22Rv1 (cell line): Measurements from ENCODE around the gene BMERB1.

Source experiments
- ZFX ChIP-seq: fragments of 450-650 bp; IDR thresholded peaks from 2 replicates; pipeline ENCODE4 v1.6.1; 2017; ENCODE audit warnings: antibody characterized with exemption, borderline replicate concordance
- TF ChIP-seq, protein P1 (sequence below): fragments of 450-650 bp; IDR thresholded peaks from 2 replicates; pipeline ENCODE4 v1.5.1; 2017; ENCODE audit warnings: mild to moderate bottlenecking

DNA sequence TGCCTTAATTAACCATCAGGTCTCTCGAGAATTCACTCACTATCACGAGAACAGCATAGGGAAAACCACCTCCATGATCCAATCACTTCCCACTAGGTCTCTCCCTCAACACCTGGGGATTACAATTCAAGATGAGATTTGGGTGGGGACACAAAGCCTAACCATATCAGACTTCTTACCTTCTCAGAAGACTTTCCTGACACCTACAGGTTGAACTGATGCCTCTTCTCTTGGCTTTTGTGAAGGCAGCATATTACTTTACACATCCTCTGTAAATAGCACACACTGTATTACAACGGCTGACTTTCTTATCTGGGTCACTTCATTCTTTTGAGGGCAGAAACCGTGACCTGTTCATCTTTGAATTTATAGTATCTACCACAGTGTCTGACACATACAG, 23.6 kb downstream of the BMERB1 start:
- TF ChIP-seq, protein P1, sequence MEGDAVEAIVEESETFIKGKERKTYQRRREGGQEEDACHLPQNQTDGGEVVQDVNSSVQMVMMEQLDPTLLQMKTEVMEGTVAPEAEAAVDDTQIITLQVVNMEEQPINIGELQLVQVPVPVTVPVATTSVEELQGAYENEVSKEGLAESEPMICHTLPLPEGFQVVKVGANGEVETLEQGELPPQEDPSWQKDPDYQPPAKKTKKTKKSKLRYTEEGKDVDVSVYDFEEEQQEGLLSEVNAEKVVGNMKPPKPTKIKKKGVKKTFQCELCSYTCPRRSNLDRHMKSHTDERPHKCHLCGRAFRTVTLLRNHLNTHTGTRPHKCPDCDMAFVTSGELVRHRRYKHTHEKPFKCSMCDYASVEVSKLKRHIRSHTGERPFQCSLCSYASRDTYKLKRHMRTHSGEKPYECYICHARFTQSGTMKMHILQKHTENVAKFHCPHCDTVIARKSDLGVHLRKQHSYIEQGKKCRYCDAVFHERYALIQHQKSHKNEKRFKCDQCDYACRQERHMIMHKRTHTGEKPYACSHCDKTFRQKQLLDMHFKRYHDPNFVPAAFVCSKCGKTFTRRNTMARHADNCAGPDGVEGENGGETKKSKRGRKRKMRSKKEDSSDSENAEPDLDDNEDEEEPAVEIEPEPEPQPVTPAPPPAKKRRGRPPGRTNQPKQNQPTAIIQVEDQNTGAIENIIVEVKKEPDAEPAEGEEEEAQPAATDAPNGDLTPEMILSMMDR: no peak
- TF ChIP-seq ZFX: no peak
